Activated CD8-positive, alpha-beta memory T cell treated with anti-CD3 and anti-CD28 coated beads for 4 hours (primary cell): ENCODE results near the gene WFDC2.

Source experiments
- DNase-seq, 2 donors: peaks; one replicate each; pipeline ENCODE4 v3.0.0-alpha.2; 2020; ENCODE audit warnings: low read depth in 2 of 2

The WFDC2 gene

DNA sequence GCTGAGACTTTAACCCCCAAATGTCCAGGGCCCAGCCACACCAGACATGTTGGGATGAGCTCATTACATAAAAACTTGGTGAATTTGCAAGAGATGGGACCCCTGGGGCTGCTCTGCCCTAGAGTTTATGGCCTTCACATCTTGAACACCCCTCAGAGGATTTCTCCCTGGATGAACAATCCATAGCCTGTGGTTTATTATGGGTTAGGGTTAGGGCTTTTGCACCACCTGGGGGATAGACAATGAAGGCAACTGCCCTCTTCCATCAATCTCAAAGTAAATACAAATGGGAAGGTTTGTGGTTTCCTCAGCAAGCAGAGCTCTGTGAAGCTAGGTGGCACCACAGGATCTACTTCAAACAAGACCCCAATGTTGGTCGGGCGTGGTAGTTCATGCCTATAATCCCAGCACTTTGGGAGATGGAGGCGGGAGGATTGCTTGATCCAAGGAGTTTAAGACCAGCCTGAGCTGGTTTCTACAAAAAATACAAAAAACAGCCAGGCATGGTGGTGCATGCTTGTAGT, 28.5 kb downstream of the WFDC2 start:
- DNase-seq: no peak

DNA sequence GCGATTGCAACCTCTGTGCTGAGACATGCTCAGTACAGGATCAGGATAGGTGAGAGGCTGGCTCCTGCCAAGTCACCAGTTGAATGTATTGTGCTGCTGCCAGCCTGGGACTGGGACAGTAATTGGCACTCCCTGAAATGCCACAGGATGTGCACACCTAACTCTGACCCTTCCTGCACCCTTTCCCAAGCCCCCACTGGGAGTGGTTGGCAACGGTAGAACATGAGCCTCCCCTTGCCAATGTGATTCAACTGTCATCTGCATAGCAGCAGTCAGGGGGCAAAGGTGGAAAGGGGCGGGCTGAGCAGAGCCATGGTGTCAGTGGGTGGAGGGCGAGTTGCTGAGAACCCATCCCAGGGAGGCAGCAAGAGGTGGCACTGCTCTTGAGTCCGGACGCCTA, 30.5 kb downstream of the WFDC2 start:
- no peak for DNase-seq

DNA sequence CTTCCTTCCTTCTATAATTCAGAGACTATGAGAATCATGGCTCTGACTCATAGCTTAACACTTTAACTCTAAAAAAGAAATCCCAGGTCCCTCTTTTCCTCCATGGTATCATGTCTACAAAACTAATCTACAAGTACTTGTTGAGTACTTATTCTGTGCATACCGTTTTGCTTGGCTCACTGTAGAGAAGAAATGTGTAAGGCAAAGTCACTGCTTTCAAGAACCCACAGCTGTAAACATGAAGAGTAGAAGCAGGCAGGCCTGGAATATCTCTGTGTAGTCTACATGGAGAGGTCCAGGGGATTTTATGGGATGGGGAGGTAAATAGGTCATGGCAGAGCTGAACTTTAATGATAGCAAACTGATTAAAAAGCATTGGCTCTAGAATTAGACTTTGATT, 32.0 kb downstream of the WFDC2 start:
- no peak for DNase-seq

DNA sequence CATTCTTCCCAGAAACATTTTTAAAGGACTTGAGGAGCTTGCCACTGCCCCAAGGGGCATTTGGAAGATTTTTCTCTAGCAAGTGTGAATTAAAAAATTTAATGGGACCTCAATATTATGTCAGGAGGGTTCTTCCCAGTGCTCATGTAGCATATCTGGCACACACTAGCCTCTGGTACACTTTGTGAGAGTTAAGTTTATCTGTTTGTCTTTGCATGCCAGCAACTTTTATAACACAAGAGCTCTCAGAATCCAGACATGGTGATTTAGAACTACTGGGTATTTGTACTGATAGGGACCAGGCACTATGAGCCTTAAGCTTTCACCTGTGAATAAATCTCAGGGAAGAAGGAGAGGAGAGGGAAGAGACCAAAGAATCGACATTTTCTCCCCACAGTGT, 33.0 kb downstream of the WFDC2 start:
- no peak for DNase-seq

DNA sequence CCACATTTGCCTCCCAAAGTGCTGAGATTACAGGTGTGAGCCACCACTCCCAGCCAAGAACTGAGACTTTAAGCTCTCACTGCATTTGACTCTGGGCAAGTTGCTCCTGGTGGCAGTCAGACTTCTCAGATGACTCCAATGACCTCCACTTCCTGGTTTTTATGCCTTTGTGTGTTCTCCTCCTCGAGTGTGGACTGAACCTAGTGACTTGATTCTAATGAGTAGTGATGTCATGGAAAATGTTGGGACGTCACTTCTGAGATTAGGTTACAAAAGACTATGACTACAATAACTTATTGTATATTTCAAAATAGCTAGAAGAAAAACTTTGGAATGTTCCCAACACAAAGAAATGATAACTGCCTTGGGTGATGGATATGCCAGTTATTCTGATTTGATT, 33.9 kb downstream of the WFDC2 start:
- no peak for DNase-seq

DNA sequence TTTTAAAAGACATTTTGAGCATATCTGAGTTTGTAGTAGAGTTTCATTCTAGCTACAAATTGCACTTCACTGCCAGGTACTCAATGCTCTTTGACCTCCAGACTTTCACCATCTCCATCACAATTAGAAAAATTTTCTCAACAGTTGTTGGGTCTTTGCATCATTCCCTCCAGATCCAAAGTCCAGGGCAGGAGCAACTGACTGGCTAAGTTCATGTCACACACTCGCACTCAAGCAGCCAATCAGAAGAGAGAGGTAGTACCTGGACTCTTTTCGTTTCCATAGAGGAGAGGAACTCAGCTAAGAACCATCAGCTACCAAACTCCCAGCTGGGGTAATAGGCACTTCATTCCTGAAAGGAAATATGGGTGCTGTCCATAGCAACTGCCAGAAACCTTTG, 36.8 kb downstream of the WFDC2 start:
- DNase-seq: no peak

DNA sequence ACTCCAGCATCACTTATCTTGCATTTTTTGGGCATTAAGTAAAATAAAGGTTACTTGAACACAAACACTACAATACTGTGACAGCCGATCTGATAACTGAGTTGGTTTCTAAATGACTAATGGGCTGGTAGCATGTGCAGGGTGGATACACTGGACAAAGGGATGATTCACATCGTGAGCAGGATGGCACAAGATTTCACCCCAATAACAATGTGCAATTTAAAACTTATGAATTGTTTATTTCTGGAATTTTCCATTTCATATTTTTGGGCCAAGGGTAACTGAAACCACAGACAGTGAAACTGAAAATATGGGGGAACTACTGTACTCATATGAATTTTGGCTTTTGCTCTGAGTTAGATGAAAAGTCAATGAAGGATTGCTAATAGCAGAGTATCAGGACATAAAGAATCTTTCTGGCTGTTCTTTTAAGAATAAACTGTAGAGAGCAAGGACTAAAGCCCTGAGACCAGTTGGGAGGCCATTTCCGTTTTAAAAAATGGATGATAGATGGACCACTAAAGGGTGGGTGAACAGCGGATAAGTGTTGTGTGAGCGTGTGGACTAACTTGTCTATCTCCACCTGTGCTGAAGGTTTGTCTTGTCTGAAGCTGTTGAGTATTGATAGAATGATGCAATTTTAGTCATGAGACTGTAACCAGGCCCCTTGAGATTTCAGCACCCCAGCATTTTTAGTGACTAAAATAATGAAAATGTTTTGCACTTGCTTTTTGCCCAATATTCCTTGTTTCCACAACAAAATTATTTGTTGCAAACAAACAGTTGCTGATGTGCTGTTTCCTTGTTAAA, 37.7 kb downstream of the WFDC2 start:
- DNase-seq: no peak

DNA sequence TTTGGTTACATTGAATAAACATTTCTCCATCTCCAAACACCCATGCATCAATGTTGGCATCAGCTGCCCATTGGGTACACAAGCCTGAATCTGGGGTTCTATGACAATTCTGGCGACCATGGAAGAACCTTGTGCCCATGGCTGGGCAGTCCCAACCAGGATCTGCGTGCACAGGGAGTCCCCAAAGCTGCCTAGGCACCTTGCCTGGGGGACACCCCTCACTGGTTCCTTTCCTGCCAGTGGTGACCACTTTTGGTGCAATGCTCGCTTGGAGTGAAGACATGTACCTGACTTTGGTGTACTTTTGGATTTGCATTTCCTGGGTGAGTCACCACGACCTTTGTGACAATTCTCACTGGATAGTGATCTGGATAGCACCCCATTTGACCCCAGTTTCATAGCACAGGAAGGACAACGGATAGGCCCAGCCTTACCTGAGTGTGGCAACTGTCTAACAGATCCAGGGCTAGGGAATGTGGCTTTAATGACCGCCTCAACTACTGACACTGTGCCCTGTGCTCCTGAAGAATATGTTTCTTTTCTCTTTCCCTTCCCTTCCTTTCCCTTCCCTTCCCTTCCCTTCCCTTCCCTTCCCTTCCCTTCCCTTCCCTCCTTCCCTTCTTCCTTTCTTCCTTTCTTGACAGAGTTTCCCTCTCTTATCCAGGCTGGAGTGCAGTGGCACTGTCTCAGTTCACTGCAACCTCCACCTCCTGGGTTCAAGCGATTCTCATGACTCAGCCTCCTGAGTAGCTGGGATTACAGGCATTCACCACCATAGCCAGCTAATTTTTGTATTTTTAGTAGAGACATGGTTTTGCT, 38.7 kb downstream of the WFDC2 start:
- no peak for DNase-seq

DNA sequence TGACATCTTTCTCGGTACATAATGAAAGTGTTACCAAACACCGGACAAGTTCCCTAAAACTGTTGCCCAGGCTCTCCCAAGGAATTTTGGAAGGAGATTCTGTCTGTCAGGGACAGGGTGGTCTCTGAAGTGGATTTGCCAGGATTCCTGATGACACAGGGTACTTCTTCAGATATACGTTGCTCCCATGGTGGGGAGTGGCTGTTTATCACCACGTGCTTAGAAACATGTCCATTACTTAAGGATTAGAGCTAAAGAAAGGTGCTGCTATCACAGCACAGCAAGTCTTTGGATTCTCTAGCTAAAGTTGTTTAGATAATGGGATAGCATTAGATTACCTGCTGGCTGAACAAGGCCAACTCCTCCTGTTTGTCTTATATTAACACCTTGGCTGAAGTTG, 39.5 kb downstream of the WFDC2 start:
- DNase-seq: no peak

DNA sequence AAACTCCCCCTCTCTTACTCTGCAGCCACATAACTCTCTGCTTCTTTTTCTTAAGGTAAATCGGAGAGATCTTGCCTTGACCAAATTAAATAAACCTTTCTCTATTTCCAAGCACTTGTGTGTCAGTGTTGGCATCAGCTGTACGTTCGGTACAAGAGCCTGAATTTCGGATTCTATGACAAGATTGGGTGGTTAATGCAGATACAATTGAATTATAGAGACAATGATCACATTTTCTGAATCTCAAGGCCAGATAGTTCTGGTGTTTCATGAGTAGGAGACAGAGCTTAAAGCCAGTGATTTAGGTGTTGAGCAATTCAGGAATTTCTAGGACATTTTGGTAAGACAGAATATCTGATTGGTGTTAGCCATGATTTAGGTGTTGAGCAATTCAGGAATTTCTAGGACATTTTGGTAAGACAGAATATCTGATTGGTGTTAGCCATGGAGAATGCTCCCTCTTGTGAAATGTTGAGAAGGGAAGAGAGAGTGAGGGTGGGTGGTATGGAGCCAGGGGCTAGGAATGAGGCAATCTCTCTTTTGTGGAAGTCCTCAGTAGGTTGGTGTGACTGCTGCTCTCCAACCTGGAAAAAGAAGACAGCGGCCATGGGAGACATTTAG, 40.8 kb downstream of the WFDC2 start:
- no peak for DNase-seq

DNA sequence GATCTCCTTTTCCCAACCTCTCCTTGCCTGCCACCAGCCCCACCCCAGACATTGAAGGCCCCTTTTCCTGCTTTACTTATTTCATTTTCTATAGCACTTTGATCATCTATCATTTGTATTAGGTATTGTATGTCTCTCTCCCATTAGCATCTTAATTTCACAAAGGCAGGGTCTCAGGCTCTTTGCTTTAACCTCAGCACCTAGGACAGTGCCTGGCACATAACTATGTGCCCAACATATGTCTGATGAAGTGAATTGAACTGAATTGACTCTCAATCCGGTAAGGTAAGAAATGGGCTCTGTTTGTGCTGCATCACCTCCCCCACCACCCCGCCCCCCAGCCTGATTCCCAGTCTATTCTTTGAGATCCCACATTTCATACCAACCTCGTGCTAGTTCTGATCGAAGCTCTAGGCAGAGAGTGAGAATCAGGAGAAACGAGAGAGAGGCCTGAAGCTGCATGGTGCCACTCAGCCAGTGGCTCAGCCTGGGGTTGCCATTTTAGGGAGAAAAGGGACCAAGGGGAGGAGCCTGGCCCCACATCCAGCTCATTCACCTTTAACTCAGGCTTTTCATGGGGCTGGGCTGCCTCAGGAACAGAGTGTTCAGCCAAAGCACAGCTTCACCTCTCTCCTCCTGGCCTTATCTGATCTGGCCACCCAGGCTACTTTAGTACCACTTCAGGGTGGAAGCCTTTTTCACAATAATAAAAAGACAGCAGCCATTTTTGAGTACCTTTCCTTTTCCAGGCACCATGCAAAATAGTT, 45.8 kb downstream of the WFDC2 start, which contains the start of gene SPINT3:
TSS of gene SPINT3 (minus strand) at position 476 of the 767 bp plus-strand sequence. CDS start at position 462, 14 bp downstream.
- DNase-seq: no peak

DNA sequence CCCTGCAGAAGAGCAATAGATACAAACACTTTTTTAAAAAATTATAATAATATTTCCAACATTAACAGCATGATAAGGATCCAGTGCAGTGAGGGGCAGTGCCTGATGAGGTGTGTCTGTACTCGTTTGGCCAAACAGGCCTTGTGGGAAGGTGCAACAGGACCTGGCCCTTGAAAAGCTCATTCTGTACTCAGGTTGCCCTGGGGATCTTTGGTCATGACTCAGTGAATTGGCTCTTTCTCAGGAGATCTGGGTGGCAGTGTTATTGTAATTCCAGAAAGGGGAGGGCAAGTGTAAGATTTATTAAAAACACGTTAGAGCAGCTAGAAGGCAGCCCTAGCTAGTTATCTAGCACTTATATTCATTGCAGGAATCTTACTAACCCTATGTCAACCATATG, 48.7 kb downstream of the WFDC2 start:
- DNase-seq: no peak

DNA sequence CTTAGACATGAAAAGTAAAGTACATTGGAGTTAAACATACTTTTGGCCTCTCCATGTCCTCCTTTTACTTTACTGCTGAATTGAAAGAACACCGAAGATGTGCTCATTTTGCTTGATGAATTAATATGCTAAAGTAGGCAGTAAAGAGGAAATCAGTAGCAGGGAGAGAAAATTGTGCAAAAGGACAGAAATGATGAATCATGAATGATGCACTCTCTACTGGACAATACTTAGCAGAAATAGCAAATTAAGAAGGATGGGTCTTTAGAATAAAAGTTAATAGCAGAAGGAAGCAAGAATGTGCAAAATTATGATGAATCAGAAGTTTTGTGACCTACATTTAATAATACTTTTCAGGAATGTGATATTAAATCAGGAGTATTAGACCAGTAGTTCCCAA, 54.3 kb downstream of the WFDC2 start:
- no peak for DNase-seq

DNA sequence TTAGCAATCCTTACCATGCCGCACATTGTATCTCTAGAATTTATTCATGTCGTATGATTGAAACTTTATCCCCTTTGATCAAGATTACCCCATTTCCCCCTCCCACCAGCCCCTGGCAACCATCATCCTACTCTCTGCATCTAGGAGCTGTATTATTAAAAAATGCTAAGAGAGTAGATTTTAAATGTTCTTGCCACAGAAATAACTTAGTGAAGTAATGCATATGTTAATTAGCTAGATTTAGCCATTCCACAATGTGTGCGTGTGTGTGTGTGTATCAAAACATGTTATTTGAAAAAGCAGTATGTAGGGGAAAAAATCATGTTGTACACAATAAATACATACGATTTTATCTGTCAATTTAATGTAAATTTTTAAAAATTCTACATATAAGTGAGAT, 57.7 kb downstream of the WFDC2 start:
- DNase-seq: no peak
